Aorta (tissue), 5 donors: ENCODE measurements around the gene SNX33. TPM values are rescaled to one million over a fixed set of nuclear protein-coding genes. Genes with fewer than 3 reads are reported as not detected.

Experiments used
- ATAC-seq: fragments of 200-7000 bp; cut with Tn5 transposase; one replicate; pipeline ENCODE4 v1.9.1; 2022; ENCODE audit warnings: moderate library complexity; ENCODE audit not compliant: low FRiP score
- DNase-seq, 2 donors: peaks; one replicate each; pipeline ENCODE4 v3.0.0-alpha.2; 2020
- H3K27ac ChIP-seq, 2 donors: one replicate each; pipeline ENCODE4 v1.5.1; 2013; ENCODE audit warnings: low read length in 2 of 2, mild to moderate bottlenecking in 2 of 2, moderate library complexity in 2 of 2, control low read depth in 1 of 2, inconsistent platforms in 1 of 2, low read depth in 1 of 2
- H3K27me3 ChIP-seq, 2 donors: one replicate each; pipeline ENCODE4 v1.6.1; 2013; ENCODE audit warnings: control low read depth in 1 of 2, low read length in 1 of 2, mild to moderate bottlenecking in 1 of 2, moderate library complexity in 1 of 2; ENCODE audit not compliant: insufficient read depth in 2 of 2, control insufficient read depth in 1 of 2
- H3K36me3 ChIP-seq, 2 donors: one replicate each; pipeline ENCODE4 v1.6.1; 2013; ENCODE audit warnings: control low read depth in 1 of 2, low read length in 1 of 2, mild to moderate bottlenecking in 1 of 2; ENCODE audit not compliant: insufficient read depth in 2 of 2, control insufficient read depth in 1 of 2
- H3K4me1 ChIP-seq, 2 donors: one replicate each; pipeline ENCODE4 v1.6.1; 2013; ENCODE audit warnings: low read length in 2 of 2, control low read depth in 1 of 2, mild to moderate bottlenecking in 1 of 2, moderate library complexity in 1 of 2; ENCODE audit not compliant: insufficient read depth in 2 of 2, control insufficient read depth in 1 of 2
- H3K4me3 ChIP-seq, 2 donors: one replicate each; pipeline ENCODE4 v1.5.1; 2013; ENCODE audit warnings: low read length in 2 of 2, control low read depth in 1 of 2, mild to moderate bottlenecking in 1 of 2
- H3K9me3 ChIP-seq: one replicate; pipeline ENCODE4 v1.6.1; 2013; ENCODE audit warnings: mild to moderate bottlenecking, low read length; ENCODE audit not compliant: control insufficient read depth
- WGBS, 2 donors: extraction: QIAGEN DNeasy Blood & Tissue Kit; methylation state at CpG; one replicate each; pipeline ENCODE4 v1.1.7; 2013; 5-methylcytosine and 5-hydroxymethylcytosine counted together
- intact Hi-C, 2 donors: fragments of 100-400 bp; cut with DNase I; formaldehyde crosslinking; loops; one replicate each; pipeline versions ENCODE4 v1.14.2 to v1.15.0; 2022
- long read RNA-seq, 2 donors: library from polyadenylated mRNA; unstranded; transcript quantifications; one replicate each; pipeline ENCODE4 v2.0.0, GENCODE V29; 2020 to 2021
- polyA plus RNA-seq, 2 donors: library from polyadenylated mRNA; stranded (reverse); fragments of 200-250 nt; gene quantifications; one replicate each; pipeline ENCODE4 v1.2.3, GENCODE V29; 2013
- total RNA-seq, 2 donors: library from RNA; stranded (reverse); fragmentation: NEBNext Ultra II Directional; extraction: Animal tissue kit (Norgen Biotek cat#: 25700); gene quantifications; one replicate each; pipeline ENCODE4 v1.2.1, GENCODE V29; 2021
- donor health status: healthy with polysubstance abuse.
- donor health status: Bipolar disorder and iron deficiency.
- donor health status: DM: no; HTN: no; CAD: no.
- donor health status: DM: no; HTN: no; CAD: no.
- donor health status: DM: yes; HTN: yes; CAD: no.

SNX33 gene, protein sequence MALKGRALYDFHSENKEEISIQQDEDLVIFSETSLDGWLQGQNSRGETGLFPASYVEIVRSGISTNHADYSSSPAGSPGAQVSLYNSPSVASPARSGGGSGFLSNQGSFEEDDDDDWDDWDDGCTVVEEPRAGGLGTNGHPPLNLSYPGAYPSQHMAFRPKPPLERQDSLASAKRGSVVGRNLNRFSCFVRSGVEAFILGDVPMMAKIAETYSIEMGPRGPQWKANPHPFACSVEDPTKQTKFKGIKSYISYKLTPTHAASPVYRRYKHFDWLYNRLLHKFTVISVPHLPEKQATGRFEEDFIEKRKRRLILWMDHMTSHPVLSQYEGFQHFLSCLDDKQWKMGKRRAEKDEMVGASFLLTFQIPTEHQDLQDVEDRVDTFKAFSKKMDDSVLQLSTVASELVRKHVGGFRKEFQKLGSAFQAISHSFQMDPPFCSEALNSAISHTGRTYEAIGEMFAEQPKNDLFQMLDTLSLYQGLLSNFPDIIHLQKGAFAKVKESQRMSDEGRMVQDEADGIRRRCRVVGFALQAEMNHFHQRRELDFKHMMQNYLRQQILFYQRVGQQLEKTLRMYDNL
- total RNA-seq = 10 to 100 TPM; 30.9 to 59.5 TPM
- 10 to 100 TPM in 1 of 2 donors, 1 to 10 TPM in 1; 6.3 to 26.7 TPM for polyA plus RNA-seq
- long read RNA-seq, donor 1, full-length matches to known transcripts = 14 of 25 reads
- long read RNA-seq, donor 1, partial matches to known transcripts = 3 of 25 reads
- long read RNA-seq, donor 1, other reads (novel, unspliced or antisense) = 8 of 25 reads
- long read RNA-seq, donor 2, full-length matches to known transcripts = 24 of 40 reads
- long read RNA-seq, donor 2, partial matches to known transcripts = 0 of 40 reads
- long read RNA-seq, donor 2, other reads (novel, unspliced or antisense) = 16 of 40 reads

DNA sequence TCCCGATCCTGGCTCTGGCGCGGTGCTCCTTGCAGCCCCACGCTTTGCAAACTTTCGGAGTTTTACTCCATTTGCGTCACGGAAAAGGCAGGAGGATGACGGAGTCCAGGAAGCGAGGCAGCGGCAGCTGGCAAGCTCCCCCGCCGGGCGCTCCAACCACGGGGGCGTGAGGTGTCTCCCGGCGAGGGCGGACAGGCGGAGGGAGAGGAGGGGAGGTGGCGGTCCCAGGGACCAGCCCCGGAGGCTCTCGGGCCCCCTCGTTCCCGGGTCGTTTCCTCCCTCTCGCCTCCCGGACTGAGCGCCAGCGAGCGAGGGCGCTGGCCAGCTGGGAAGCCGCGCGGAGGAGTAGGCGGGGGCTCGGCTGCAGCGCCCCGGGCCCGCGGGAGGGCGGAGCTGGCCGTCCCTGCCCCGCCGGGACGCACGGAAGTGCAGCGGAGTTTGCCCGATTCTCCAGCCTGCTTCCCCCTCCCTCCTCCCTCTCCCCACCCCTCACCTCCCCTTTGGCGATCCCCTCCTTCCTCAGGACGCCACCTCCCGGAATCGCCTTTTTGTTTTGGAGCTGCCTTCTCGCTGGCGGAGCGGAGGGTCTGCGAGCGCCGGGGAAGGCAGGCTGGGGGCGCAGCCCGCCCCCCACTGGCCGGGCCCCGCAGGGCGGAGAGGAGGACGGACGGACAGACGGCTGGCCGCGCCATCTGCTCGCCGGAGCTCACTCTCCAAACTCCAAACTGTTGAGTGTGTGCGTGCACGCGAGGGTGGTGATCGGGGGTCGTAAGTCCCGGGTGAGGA, at the start of gene SNX33:
SNX33 (plus strand) TSS at position 543 of the 786 bp plus-strand sequence. CDS start 1,191 bp downstream, outside the sequence.
- peak within 1 kb of the TSS; percentile 87 to 97 for H3K27ac ChIP-seq
- no peaks in the 10 kb centered on the region for H3K27me3 ChIP-seq
- 0 to 1% methylated on average over 50 to 76 of the region's 76 CpGs for WGBS, 2 donors
- no peaks in the 10 kb centered on the region for H3K36me3 ChIP-seq
- no peaks in the 10 kb centered on the region for H3K4me1 ChIP-seq
- H3K4me3 ChIP-seq = peak within 1 kb of the TSS; percentile 77 to 79
- ATAC-seq (peak; percentile 92), DNase-seq (peak; percentile 92 to 95)
- no peaks in the 10 kb centered on the region for H3K9me3 ChIP-seq
- intact Hi-C loops = loop anchor here in 1 of 2 donors (2.0 kb wide), 1 partner anchor 13 kb away; no protein-coding TSS in a partner anchor

DNA sequence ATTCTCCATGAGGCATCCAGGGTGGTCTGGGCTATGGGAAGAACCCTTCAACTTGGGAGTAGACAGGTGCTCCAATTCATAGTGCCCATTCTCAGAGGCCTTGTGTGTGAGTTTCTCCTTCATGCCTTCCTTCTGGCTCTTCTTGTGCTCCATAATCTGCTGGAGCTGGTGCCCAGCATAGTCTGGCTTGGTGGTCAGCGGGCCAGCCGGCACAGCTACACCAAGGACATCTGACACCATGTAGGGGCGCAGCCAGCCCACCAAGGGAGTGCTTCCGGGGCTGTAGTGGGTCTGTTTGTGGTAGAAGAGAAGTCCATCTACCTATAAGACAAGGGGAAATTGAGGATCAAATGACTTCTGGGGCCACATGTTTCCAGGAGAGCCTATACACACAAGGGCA, 49.4 kb upstream of the SNX33 start:
- H3K4me1 ChIP-seq = no peaks in the 10 kb centered on the region
- H3K36me3 ChIP-seq = peaks cover 2 to 24% of the 10 kb centered on the region in 2 donors
- 82 to 89% methylated on average over 4 of the region's 4 CpGs for WGBS, 2 donors
- H3K27me3 ChIP-seq = no peaks in the 10 kb centered on the region
- intact Hi-C loops = no loop called here
- H3K4me3 ChIP-seq = no peak overlapping the region
- H3K9me3 ChIP-seq = no peaks in the 10 kb centered on the region
- DNase-seq (no peak), ATAC-seq (no peak)
- no peak overlapping the region for H3K27ac ChIP-seq

DNA sequence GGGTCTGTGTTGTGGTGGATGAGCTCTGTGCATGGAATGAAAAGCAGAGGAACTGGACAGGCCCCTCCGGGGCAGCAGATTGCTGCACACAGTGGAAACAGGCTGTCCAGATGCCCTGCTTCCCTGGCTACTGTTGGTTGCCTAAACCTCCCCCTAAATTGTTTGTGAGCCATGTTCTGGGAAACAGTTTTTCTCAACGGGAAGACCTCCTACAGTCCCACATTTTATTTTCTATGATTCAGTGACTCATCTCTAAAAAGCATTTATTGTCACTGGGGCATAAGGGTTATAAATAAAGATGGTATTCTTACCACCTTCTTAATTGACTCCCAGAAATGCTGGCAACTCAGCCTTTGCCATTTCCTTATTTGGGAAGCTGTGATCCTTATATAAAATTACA, 48.3 kb upstream of the SNX33 start:
- H3K27ac ChIP-seq = no peak overlapping the region
- no peaks in the 10 kb centered on the region for H3K4me1 ChIP-seq
- DNase-seq (no peak), ATAC-seq (no peak)
- intact Hi-C loops = no loop called here
- 52 to 71% methylated on average over 2 of the region's 2 CpGs for WGBS, 2 donors
- H3K27me3 ChIP-seq = no peaks in the 10 kb centered on the region
- H3K9me3 ChIP-seq = no peaks in the 10 kb centered on the region
- peaks cover 2 to 24% of the 10 kb centered on the region in 2 donors for H3K36me3 ChIP-seq
- no peak overlapping the region for H3K4me3 ChIP-seq

DNA sequence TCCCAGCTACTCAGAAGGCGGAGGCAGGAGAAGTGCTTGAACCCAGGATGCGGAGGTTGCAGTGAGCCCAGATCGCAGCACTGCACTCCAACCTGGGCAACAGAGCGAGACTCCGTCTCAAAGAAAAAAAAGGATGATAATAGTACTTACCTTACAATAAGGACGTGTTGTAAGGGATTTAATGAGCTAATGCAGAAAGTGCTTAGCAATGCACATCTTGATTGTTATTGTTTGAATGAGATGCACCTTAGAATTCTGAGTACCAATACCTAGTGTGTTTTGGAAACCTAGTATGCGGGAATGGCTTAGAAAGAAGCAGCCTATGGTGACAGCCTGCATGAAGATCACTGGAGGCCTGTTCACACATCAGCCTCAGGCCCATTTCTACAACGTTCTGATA, 41.7 kb upstream of the SNX33 start:
- no peaks in the 10 kb centered on the region for H3K9me3 ChIP-seq
- no peaks in the 10 kb centered on the region for H3K4me1 ChIP-seq
- intact Hi-C loops = no loop called here
- no peak overlapping the region for H3K4me3 ChIP-seq
- H3K36me3 ChIP-seq = peaks cover 0 to 6% of the 10 kb centered on the region in 2 donors
- no peak overlapping the region for H3K27ac ChIP-seq
- no peaks in the 10 kb centered on the region for H3K27me3 ChIP-seq
- ATAC-seq (no peak), DNase-seq (no peak)
- 91 to 94% methylated on average over 8 of the region's 8 CpGs for WGBS, 2 donors

DNA sequence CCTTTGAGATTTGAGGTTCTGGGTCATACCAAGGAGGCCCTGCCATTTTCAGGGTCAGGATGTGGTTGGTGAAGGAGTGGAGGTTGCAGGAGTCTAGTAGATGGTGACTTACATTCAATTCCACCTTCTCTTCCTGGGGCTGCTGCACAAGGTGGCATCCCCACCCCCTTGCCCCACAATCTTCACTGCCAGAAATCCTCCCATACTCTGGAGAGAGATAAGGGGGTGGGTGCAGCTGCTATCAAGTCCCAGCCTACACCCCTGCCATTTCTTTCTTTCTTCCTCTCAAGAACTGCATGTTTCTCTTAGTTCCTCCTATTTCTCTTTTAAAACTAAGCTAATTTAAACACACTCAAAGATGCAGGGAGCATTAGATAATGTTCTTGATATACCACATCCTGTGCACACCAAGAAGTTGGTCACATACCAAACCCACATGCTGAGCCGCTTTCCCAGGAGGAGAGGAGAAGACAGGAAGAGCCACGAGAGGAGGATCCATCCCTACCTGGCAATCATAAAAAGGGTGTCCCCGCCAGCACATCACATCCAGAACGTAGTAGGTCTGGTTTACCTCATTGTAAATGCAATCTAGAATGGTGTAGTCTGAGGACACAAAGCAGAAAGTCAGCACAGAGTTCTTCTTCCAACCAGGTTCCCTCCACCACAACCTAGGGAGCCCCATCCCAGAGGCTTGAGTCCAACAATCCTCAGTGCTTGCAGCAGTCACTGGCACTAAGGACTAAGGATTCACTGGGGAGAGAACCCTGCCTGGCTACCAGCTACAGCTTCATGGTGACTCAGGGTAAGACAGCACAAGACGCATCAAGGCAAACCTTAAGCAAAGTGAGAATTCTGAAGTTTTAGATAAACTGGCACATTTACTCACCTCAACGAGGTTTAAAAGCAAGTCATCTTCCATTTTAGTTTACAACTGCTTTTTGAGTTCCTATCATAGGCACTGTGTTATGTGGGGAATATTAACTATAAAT, 40.7 kb upstream of the SNX33 start:
- ATAC-seq (no peak), DNase-seq (no peak)
- no peaks in the 10 kb centered on the region for H3K4me1 ChIP-seq
- H3K27ac ChIP-seq = no peak overlapping the region
- H3K27me3 ChIP-seq = no peaks in the 10 kb centered on the region
- H3K36me3 ChIP-seq = peaks cover 0 to 4% of the 10 kb centered on the region in 2 donors
- no peaks in the 10 kb centered on the region for H3K9me3 ChIP-seq
- 86 to 87% methylated on average over 6 of the region's 6 CpGs for WGBS, 2 donors
- H3K4me3 ChIP-seq = no peak overlapping the region
- intact Hi-C loops = no loop called here

DNA sequence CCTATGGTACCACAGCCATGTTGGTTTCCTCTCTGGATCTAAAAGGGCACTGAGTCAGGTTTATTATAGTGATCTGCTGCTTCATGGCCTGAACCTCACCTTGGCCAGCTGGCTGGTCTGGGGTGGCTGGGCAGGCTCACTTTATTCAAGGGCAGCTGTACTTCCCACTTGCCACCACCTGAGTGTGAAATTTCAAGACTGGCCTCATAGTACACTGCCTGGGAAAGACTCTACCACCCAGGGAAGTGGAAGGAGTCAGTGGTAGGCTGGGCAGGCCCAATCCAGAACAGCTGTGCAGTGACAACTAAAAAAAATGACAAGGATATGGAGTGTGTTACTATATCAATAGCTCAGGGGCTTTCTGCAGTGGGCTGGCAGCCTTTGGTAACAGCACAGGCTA, 30.9 kb upstream of the SNX33 start:
- ATAC-seq (no peak), DNase-seq (no peak)
- intact Hi-C loops = no loop called here
- Histone ChIP-seq H3K27me3 (no peaks in the 10 kb centered on the region), H3K9me3 (no peaks in the 10 kb centered on the region), H3K27ac (no peak overlapping the region), H3K36me3 (peaks cover 6 to 8% of the 10 kb centered on the region in 2 donors), H3K4me3 (no peak overlapping the region), H3K4me1 (peaks cover 0 to 5% of the 10 kb centered on the region in 2 donors)

DNA sequence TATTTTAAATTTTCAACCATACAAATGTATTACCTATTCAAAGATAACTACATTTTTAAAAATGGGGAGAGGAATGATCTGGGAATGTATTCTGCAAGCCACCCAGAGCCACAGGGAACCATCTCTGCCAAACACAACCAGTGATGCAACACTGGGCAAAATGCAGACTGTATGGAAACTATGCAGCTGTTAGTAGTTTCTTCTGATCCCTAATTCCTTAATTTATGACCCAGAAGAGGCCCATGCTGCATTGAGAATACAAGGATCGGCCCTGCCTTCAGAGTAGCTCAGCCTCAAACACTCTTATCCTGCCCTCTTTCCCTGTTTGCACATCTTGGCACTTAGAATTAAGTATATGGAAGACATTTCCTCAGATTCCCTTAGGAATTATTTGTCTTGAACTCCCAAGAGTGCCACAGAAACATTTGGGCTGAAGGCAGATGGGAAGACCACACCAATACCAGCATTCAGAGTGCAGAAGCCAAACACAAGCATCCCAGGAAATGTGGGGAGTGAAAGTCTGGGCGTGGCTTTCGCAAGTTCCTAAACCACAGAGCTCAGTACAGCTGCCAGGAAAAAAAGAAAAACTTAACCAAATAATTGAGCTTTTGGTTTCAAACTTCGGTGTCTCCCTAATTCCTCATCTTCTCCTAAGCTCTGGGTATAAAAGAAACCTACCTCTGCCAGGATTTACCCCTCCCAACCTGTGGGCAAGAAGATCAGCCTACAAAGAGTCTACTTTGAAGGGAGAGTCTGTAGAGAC, 27.5 kb upstream of the SNX33 start:
- H3K4me3 ChIP-seq = peak overlapping the region in 1 of 2 donors; percentile 9
- intact Hi-C loops = loop anchor here in 1 of 2 donors (5.0 to 10.0 kb wide), 2 partner anchors 43 to 255 kb away; partner anchors contain the start of genes MAN2C1 and PTPN9
- peak; percentile 51 for ATAC-seq

More for the DNA sequence above, 27.5 kb upstream of the SNX33 start:
- peak in 1 of 2 donors; percentile 59 for DNase-seq
- H3K9me3 ChIP-seq = no peaks in the 10 kb centered on the region
- peaks cover 0 to 5% of the 10 kb centered on the region in 2 donors for H3K4me1 ChIP-seq
- peaks cover 6 to 7% of the 10 kb centered on the region in 2 donors for H3K36me3 ChIP-seq
- 11 to 23% methylated on average over 4 of the region's 4 CpGs for WGBS, 2 donors
- no peaks in the 10 kb centered on the region for H3K27me3 ChIP-seq
- peak overlapping the region; percentile 70 to 80 for H3K27ac ChIP-seq
